GM15510 (cell line): ENCODE results near the gene GRAP.

Source experiments
- POLR2A ChIP-seq: IDR thresholded peaks from 3 replicates; pipeline ENCODE4 v1.6.1; 2011; ENCODE audit warnings: borderline replicate concordance; ENCODE audit not compliant: insufficient read length; ENCODE audit errors: extremely low read depth

Gene GRAP

GRCh38 chr17:19001907-19002590 is 44.7 kb downstream of the GRAP start:
- no peak for TF ChIP-seq POLR2A

GRCh38 chr17:19000531-19001325 is 46.0 kb downstream of the GRAP start:
- TF ChIP-seq POLR2A = no peak

- TF ChIP-seq POLR2A = no peak
These were observed 46.8 kb downstream of the GRAP start for GRCh38 chr17:18999911-19000310.

GRCh38 chr17:18999394-18999793 is 47.4 kb downstream of the GRAP start:
- TF ChIP-seq POLR2A = no peak

DNA sequence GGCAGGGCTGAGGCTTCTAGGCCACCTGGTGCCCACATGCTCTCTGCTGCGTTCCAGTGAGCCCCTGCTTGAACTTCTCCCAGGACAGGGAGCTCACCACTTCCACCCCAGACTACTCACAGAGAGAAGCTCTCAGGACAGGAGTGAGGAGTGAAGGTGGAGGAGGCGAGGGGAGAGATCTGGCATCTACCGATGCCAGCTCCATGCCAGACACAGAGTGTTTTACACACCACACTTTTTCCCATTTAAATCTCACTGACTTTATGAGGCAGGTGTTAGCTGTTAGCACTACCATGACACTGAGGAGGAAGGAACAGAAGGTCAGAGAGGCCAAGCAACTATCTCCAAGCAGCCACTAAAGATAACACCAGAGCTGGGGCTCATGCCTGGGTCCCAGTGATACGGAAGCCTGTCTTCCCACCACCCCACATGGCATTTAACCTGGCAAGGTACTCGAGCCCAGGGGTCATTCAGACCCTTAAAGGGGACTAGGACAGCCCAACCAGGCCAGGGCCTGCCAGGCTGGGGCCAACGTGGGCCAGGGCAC is 49.0 kb downstream of the GRAP start:
- TF ChIP-seq POLR2A = no peak

GRCh38 chr17:18996458-18996857 is 50.3 kb downstream of the GRAP start:
- no peak for TF ChIP-seq POLR2A

DNA sequence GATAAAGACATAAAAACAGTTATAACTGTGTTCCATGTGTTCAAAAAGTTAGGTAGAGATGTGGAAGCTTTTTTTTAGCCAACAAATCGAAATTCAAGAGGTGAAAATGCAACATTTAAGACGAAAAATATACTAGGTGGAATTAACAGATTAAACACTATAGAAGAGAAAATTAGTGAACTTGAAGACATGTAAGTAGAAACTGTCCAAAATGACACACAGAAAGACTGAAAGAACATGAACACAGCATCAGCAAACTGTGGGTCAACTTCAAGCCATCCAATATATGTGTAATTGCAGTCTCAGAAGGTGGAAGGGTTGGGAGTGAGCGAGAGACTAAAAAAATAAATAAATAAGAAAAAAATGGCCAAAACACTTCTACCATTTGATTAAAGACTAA is 51.5 kb downstream of the GRAP start:
- TF ChIP-seq POLR2A = no peak

GRCh38 chr17:18994631-18995030 is 52.1 kb downstream of the GRAP start:
- TF ChIP-seq POLR2A = no peak

DNA sequence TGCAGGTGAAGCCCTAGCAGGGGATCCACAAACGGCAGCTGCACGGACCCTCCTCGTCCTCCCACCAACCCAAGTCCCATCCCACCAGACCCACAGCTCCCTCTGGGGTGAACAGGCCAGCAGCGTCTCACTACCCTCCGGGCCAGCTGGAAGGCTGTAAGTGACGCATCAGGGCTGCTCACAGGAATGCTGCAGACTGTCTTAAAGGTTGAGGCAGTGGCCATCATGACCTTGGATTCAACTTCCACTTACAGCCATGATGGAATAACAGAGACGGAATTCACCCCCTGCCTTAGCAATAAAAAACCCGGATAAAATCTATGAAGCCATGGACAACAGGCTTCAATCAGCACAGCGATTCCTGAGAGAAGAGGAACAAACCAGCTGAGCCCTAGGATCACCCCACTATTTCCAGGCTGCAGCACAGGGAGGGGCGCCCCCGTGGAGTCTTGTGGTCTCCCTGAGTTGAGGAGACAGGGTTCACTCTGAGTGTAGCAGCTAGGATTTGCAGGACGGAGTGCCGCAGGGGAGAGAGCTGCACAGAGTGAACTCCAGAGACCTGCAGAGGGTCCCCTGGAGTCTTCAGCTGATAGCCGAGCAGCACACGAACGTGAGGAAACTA is 52.7 kb downstream of the GRAP start:
- no peak for TF ChIP-seq POLR2A

DNA sequence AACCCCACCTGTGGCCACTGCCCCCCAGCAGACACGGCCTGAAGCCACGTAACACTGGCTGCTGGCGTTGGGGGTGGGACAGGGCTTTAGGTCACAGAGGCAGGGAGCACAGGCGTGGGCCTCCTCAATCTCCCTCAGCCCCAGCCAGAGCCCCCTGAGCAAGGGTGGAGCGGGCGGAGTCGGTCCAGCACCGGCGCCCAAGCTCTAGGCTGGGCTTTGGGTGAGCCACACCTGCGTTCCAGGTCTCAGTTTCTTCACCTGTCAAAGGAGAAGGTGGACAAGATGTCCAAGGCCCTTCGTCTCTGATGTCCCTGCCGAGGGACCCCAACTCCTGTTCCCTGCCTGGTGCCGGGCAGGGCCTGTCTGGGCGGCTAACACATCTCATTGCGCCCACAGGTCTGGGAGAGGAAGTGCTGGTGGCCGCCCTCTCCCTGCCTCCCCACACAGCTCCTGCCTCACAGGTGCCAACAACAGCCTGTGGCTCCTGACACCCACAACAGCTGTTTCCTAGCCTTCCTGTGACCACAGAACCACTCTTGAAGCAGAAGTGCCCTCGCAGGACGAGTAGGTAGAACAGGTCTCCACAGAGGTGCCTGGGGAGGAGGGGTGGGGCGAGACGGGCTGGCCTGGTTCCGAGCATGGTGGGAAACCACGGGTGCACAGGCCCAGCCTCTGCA is 54.2 kb downstream of the GRAP start:
- TF ChIP-seq POLR2A = no peak

GRCh38 chr17:18991531-18992315 is 55.0 kb downstream of the GRAP start:
- TF ChIP-seq POLR2A = no peak

DNA sequence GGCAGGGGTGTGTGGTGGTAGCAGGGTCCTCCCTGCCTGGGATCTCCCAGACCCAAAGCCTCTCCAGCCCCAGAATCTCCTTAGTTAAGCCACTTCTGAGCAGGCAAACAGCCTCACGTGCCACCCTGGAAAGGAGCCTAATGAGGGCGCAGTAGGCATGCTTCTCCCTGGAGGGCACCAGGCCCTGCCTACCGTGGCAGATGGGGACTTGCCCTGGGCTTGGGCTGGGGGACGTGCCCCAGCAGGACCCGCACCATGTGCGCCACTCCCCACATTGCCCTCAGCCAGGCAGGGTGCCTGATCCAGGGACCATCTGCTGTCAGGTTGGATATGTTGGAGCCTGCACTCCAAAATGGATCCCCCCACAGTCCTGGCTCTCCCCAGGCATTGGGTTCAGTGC is 56.4 kb downstream of the GRAP start:
- no peak for TF ChIP-seq POLR2A

DNA sequence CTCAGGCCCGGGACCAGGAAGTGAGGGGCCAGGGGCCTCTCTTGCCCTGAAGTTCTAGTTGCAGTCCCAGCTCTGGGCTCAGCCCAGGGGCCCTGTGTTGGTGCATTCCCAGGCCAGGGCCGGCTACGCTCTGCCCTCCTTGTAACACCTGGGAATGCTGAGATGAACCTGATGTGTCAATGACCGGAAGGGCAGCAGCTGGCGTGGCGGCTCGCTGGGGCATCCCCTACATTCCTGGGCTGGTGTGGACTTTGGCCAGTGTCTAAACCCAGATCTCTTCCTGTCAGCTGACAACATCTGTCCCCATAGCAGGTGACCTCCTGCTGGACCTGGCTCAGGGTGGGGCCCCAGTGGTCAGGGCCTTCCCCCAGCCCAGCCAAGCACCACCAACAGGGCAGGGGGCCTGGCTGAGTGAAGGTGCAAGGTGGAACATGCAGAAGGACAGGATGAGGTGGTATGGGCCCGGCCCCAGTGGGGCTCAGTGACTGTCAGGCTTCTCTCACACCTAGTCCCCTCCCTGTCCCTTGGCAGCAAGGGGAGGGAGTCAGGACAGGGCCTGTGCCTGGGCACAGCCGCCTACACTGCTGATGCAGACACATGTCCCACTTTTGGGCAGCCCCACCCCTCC is 58.1 kb downstream of the GRAP start:
- TF ChIP-seq POLR2A = no peak
